Jurkat, Clone E6-1 (cell line): ENCODE measurements around the gene SLAMF6.
"Not testable (repeated sequence)": the region's sequence is repeated elsewhere in the genome, so short reads cannot be mapped to it uniquely, and the experiment has no call there.

Experiments
- DNase-seq: peaks from one replicate; pipeline ENCODE4 v3.0.0-alpha.2; 2011; ENCODE audit warnings: low read depth, low spot score
- H3K4me3 ChIP-seq: 2 replicates; pipeline ENCODE4 v1.5.1; 2011; ENCODE audit warnings: mild to moderate bottlenecking, low read length, control low read depth, moderate library complexity

The SLAMF6 gene

DNA sequence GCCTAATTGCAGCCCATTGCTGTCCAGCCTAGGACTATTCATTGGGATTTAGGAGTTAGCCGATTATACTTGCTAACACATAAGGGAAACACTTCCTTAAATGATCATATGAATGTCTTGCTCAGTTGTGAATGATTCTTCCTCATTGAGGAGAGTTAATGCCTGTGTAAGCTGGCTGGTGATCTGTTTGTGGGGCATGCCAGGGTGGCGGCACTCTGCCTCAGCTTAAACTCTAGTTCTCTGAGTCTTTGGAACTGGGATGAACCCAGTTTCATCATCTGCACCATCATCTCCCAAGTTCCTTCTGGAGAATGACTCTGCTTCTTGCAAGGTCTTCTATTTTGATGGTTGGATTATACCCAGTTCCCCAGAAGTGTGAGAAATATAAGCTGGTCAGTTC, 23.9 kb upstream of the SLAMF6 start:
- no peak overlapping the region for H3K4me3 ChIP-seq
- DNase-seq = no peak

DNA sequence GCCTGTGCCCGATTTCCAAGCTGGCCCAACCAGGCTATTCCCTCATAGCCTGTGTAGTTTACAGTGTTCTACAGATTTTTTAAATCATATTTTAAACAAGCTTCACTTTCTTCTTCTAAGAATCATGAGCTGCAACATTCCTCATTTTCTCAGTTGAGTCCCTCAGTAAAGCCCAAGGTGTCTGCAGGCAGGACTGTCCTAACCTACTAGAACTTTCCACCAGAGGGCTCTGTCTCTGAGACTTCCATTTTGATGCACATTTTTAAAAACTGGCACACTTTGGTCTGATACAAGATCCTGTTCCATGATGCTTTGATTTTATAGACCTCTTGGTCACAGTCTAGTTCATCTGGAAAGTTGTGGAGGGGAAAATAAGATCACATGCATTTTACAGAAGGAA, 21.6 kb upstream of the SLAMF6 start:
- DNase-seq = peak; percentile 71

GRCh38 chr1:160542303-160542945, 19.4 kb upstream of the SLAMF6 start:
- H3K4me3 ChIP-seq = no peak overlapping the region
- DNase-seq = no peak

More for the DNA sequence above, 21.6 kb upstream of the SLAMF6 start:
- H3K4me3 ChIP-seq = no peak overlapping the region

GRCh38 chr1:160541622-160542302, 18.7 kb upstream of the SLAMF6 start:
- DNase-seq = no peak
- H3K4me3 ChIP-seq = no peak overlapping the region

DNA sequence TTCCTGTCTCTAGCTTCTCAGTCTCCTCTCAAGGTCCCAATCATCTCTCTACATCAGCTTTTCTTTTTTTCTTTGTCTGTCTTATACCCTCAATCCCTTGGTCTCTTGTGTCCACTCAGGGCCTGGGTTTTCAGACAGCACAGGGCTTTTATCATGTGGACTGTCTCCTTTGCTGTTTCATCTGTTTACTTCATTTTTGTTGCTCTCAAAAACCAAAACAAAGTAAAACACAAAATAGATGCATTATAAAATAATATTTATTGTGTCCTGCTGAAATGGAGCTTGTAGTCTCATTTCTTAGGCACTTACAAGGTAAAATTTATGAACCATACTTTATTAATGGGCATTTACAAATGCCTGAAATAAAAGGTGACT, 17.8 kb upstream of the SLAMF6 start:
- no peak overlapping the region; the same call in 1 of the 2 replicates for H3K4me3 ChIP-seq
- DNase-seq = no peak

GRCh38 chr1:160539990-160540858, 17.2 kb upstream of the SLAMF6 start:
- H3K4me3 ChIP-seq = peak overlapping the region; percentile 31
- DNase-seq = peak; percentile 100

GRCh38 chr1:160539684-160539989, 16.6 kb upstream of the SLAMF6 start:
- no peak overlapping the region; the same call in 1 of the 2 replicates for H3K4me3 ChIP-seq
- DNase-seq = no peak

- H3K4me3 ChIP-seq = no peak overlapping the region
- no peak for DNase-seq
Observed at GRCh38 chr1:160538985-160539651, 16.1 kb upstream of the SLAMF6 start.

DNA sequence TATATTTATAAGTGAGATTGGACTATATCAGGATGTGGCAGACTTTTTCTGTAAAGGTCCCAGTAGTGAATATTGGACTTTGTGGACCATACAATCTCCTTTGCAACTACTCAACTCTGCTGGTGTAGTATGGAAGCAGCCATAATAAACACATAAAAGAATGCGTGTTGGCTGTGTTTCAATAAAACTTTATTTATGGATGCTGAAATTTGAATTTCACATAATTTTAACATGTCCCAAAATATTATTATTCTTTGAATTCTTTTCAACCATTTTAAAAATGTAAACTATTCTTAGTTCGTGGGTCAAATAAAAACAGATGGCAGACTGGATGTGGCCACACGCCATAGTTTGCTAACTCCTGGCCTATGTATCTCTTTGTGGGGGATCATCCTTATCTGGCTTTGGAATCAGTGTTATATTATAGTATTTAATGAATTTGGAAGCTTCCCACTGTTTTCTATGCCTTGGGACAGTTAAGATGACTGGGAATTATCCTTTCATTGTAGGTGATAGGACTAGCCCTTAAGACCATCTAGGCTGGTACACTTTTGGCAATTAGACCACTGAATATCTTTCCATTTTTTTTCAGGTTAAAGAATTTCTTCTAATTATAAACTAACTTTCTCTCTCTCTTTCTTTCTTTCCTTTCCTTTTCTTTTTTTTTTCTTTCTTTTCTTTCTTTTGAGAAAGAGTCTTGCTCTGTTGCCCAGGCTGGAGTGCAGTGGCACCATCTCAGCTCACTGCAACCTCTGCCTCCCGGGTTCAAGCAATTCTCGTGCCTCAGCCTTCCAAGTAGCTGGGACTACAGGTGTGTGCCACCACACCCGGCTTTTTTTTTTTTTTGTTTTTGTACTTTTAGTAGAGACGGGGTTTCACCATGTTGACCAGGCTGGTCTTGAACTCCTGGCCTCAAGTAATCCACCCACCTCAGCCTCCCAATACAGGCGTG, 14.9 kb upstream of the SLAMF6 start:
- H3K4me3 ChIP-seq = no peak overlapping the region
- no peak for DNase-seq

- no peak overlapping the region for H3K4me3 ChIP-seq
Observed at GRCh38 chr1:160534823-160535605, 12.0 kb upstream of the SLAMF6 start.

GRCh38 chr1:160532557-160532813, 9.4 kb upstream of the SLAMF6 start:
- not testable (repeated sequence) for DNase-seq, H3K4me3 ChIP-seq

More at GRCh38 chr1:160534823-160535605, 12.0 kb upstream of the SLAMF6 start:
- no peak for DNase-seq

DNA sequence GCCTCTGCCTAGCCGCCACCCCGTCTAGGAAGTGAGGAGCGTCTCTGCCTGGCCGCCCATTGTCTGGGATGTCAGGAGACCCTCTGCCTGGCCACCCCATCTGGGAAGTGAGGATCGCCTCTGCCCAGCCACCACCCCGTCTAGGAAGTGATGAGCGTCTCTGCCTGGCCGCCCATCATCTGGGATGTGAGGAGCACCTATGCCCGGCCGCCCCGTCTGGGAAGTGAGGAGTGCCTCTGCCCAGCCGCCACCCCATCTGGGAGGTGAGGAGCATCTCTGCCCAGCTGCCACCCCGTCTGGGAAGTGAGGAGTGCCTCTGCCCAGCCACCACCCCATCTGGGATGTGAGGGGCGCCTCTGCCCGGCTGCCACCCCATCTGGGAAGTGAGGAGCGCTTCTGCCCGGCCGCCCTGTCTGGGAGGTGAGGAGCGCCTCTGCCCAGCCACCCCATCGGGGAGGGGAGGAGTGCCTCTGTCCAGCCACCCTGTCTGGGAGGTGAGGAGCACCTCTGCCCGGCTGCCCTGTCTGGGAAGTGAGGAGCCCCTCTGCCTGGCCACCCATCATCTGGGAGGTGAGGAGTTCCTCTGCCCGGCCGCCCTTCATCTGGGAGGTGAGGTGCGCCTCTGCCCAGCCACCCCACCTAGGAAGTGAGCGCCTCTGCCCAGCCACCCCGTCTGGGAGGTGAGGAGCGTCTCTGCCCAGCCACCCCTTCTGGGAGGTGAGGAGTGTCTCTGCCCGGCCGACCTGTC, 8.9 kb upstream of the SLAMF6 start:
- not testable (repeated sequence) for H3K4me3 ChIP-seq, DNase-seq

DNA sequence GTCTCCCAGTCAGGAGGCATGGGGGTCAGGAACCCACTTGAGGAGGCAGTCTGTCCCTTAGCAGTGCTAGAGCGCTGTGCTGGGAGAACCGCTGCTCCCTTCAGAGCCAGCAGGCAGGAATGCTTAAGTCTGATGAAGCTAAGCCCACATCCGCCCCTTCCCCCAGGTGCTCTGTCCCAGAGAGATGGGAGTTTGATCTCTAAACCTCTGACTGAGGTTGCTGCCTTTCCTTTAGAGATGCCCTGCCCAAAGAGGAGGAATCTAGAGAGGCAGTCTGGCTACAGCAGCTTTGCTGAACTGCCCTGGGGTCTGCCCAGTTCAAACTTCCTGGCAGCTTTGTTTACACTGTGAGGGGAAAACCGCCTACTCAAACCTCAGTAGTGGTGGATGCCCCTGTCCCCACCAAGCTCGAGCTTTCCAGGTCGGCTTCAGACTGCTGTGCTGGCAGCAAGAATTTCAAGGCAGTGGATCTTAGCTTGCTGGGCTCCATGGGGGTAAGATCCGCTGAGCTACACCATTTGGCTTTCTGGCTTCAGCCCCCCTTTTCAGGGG, 6.4 kb upstream of the SLAMF6 start:
- H3K4me3 ChIP-seq = not testable (repeated sequence)
- DNase-seq = peak; percentile 79

DNA sequence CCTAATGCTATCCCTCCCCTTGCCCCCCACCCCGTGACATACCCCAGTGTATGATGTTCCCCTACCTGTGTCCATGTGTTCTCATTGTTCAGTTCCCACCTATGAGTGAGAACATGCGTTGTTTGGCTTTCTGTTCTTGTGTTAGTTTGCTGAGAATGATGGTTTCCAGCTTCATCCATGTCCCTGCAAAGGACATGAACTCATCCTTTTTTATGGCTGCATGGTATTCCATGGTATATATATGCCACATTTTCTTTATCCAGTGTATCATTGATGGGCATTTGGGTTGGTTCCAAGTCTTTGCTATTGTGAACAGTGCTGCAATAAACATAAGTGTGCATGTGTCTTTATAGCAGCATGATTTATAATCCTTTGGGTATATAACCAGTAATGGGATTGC, 734 bp upstream of the SLAMF6 start:
- not testable (repeated sequence) for H3K4me3 ChIP-seq, DNase-seq

DNA sequence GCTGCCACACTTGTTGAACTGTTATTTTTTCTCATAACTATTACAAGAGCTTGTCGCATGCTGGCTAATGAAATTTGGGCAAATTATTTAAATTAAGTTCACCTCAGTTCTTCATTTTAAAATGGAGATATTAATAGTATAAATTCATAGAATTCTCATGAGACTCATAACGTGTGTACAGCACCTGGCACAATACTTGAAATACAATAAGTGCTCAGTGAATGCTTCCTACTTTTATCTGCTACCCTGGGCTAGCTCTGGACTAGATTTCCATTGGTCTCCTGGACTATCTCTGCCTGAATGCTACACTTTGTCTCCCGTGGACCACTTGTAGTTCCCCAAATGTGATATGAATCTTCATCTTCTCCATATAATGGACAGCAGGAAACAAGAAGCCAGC, 919 bp downstream of the SLAMF6 start:
- DNase-seq = no peak
- H3K4me3 ChIP-seq = peak overlapping the region; percentile 63

- H3K4me3 ChIP-seq = peak overlapping the region; percentile 37
- no peak for DNase-seq
Observed at GRCh38 chr1:160521554-160521953, 1.5 kb downstream of the SLAMF6 start.

DNA sequence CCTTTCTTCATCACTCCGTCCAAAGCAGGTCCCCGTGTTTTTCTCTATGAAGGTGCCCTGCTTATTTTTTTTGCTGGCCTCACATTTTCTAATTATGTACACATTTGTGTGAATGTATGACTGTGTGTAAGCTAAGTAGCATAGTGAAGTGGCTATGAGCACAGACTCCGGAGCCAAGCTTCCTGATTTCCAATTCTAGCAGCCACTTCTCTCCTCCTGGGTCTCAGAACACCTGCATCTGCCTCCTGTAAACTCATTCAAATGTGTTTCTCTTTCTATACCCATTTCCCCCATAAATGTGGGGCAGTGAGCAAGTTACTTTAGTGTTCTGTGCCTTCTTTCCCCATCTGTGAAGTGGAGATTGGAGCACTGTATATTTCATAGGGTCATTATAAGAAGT, 2.1 kb downstream of the SLAMF6 start:
- peak overlapping the region; percentile 37 for H3K4me3 ChIP-seq
- peak; percentile 58 for DNase-seq
